Brain pericyte (primary cell): ENCODE measurements around the gene NDUFV1.
"Not testable (repeated sequence)": the region's sequence is repeated elsewhere in the genome, so short reads cannot be mapped to it uniquely, and the experiment has no call there.

Source experiments
- DNase-seq: peaks from one replicate; pipeline ENCODE4 v3.0.0-alpha.2; 2012; ENCODE audit warnings: low read depth, low spot score

The NDUFV1 gene

DNA sequence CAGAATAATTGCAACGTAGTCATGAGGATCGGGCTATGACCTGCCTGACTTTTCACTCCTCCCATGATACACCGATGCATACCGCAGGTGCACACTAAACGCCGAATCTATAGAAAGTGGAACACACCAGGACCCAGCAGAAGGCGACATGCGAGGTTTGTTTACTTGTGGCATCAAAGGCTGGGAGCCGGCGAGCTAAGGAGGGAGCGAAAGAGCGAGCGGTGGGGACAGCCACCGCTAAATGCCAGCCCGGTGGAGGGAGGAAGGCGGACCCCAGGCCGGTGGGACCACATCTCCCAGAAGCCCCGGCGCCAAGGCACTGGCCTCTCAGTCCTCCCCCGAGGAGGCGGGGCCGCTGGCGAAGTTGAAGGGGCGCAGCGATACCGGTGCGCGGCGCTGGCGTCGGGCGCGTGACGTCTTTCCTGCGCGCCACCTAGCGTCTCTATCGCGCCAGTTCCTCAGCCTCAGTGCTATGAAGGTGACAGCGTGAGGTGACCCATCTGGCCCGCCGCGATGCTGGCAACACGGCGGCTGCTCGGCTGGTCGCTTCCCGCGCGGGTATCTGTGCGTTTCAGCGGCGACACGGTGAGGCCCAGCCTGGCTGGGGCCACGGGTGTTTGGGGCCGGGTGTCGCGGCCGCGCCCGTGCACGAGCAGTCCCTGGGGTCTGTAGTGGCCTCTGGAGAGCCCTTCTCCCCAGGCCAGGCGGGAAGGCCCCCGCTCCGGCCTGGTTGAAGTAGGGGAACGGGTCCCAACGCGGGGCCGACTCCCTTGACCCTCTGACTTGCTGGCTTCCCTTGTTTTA lies at the start of gene NDUFV1:
NDUFV1 (plus strand) TSS at position 445 of the 804 bp plus-strand sequence; CDS start at position 514, 69 bp downstream.
- peak; percentile 75 for DNase-seq

- no peak for DNase-seq
Measured at GRCh38 chr11:67558084-67558772, 48.5 kb upstream of the NDUFV1 start.

GRCh38 chr11:67561971-67562619 lies 44.6 kb upstream of the NDUFV1 start:
- no peak for DNase-seq

DNA sequence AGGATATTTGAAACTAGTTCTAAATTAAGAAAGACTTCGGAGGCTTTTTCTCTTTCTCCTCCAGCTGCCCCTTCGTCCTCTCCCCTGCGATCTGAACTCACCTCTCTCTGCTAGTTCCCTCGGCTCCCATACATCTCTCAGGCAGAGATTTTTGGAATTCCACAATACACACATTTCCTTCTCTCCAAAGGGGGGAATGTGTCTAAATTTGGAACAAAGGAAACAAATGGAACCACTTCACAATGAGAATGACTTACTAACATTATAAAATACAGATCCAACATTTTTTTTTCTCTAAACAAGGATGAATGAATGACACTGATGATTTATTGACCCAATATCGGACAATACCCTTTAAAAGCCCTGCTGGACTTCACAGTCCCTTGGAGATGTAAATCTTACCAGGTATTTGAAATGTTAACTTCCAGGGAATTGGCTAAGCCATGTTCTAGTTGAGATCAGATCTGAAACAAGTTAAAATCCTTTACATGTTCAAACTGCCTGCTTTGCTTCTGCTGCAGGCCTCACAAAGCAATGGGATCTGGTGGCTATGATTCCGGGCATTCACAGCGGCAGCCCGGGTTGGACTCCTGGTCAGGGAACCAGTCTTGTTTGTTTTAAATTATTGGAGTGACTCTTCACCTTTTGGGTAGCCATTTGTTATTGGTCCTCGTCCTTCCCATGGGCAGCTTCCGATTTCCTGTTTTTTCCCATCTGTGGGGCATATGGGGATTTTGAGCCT lies 43.6 kb upstream of the NDUFV1 start:
- DNase-seq = no peak

DNA sequence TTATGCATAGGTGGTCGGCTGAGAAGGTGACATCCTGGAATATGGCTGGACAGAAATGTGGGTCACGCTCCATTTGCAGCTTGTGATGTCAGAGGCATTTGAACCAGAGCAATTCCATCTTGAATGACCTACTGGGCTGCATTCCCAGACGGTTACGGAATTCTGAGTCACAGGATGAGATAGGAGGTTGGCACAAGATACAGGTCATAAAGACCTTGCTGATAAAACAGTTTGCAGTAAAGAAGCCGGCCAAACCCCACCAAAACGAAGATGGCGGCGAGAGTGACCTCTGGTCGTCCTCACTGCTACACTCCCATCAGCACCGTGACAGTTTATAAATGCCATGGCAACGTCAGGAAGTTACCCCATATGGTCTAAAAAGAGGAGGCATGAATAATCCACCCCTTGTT lies 43.0 kb upstream of the NDUFV1 start:
- not testable (repeated sequence) for DNase-seq

DNA sequence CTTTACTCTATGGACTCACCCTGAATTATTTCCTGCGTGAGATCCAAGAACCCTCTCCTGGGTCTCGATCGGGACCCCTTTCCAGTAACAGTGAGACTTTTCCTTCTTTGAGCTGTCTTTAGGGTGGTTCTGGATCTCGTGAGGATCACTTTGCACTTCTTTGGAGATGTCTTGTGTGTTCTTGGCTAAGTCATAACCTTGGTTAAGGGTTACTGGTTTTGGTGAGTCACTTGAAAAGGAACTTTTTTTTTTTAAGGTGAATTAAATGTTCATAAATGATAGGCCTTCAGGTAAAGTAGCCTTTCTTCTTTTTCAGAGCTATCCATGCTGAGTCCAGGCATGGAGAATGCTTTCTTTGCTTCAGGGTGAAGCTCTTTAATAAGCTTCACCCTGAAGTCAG lies 42.5 kb upstream of the NDUFV1 start:
- no peak for DNase-seq

- no peak for DNase-seq
Measured at GRCh38 chr11:67571443-67571842, 35.3 kb upstream of the NDUFV1 start.

GRCh38 chr11:67572305-67572704 lies 34.4 kb upstream of the NDUFV1 start:
- DNase-seq = no peak

- DNase-seq = no peak
Measured at GRCh38 chr11:67572747-67573419, 33.9 kb upstream of the NDUFV1 start.

DNA sequence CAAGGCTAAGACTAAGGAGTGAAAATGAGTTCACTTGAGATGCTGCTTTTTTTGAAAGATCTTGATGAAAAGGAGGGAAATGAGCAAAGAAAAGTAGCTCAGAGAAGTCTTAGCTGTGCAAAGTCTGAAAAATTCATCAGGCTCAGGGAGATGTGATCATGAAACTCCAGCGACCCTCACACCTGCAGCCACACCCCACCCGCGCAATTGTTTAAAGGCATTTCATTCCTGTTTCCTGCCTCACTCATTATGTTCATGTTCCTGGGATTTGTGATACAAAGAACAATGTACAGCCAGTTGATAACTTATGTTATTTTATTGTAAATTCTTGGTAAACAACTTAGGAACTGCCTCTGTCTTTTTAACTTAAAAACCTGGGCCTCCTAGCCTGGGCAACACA lies 31.8 kb upstream of the NDUFV1 start:
- no peak for DNase-seq

- DNase-seq = no peak
Measured at GRCh38 chr11:67576735-67577475, 29.8 kb upstream of the NDUFV1 start.

GRCh38 chr11:67577951-67578350 lies 28.8 kb upstream of the NDUFV1 start:
- no peak for DNase-seq

DNA sequence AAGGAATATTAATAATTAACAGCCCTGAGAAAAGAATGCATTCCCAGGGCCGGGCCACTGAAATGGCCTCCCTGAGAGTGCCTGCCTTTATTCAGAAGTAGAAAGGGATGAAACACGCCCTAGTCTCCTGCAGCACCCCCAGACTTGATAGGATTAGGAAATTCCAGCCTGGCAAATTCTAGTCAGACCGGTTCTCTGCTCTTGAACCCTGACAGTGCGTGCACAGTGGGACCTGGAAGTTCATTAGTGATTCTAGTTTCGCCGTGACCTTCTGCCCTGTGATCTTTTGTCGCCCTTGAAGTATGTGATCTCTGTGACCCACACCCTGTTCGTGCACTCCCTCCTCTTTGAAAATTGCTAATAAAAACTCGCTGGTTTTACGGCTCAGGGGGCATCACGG lies 25.3 kb upstream of the NDUFV1 start:
- no peak for DNase-seq

GRCh38 chr11:67582011-67582410 lies 24.7 kb upstream of the NDUFV1 start:
- no peak for DNase-seq

DNA sequence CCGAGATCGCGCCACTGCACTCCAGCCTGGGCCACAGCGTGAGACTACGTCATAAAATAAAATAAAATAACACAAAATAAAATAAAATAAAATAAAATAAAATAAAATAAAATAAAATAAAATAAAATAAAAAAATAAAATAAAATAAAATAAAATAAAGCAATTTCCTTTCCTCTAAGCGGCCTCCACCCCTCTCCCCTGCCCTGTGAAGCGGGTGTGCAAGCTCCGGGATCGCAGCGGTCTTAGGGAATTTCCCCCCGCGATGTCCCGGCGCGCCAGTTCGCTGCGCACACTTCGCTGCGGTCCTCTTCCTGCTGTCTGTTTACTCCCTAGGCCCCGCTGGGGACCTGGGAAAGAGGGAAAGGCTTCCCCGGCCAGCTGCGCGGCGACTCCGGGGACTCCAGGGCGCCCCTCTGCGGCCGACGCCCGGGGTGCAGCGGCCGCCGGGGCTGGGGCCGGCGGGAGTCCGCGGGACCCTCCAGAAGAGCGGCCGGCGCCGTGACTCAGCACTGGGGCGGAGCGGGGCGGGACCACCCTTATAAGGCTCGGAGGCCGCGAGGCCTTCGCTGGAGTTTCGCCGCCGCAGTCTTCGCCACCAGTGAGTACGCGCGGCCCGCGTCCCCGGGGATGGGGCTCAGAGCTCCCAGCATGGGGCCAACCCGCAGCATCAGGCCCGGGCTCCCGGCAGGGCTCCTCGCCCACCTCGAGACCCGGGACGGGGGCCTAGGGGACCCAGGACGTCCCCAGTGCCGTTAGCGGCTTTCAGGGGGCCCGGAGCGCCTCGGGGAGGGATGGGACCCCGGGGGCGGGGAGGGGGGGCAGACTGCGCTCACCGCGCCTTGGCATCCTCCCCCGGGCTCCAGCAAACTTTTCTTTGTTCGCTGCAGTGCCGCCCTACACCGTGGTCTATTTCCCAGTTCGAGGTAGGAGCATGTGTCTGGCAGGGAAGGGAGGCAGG lies 23.2 kb upstream of the NDUFV1 start, which contains the start of gene GSTP1:
GSTP1 (plus strand) TSS at position 566 of the 958 bp plus-strand sequence; CDS start at position 598, 32 bp downstream.
- no peak for DNase-seq

- no peak for DNase-seq
Measured at GRCh38 chr11:67584205-67584880, 22.4 kb upstream of the NDUFV1 start.

DNA sequence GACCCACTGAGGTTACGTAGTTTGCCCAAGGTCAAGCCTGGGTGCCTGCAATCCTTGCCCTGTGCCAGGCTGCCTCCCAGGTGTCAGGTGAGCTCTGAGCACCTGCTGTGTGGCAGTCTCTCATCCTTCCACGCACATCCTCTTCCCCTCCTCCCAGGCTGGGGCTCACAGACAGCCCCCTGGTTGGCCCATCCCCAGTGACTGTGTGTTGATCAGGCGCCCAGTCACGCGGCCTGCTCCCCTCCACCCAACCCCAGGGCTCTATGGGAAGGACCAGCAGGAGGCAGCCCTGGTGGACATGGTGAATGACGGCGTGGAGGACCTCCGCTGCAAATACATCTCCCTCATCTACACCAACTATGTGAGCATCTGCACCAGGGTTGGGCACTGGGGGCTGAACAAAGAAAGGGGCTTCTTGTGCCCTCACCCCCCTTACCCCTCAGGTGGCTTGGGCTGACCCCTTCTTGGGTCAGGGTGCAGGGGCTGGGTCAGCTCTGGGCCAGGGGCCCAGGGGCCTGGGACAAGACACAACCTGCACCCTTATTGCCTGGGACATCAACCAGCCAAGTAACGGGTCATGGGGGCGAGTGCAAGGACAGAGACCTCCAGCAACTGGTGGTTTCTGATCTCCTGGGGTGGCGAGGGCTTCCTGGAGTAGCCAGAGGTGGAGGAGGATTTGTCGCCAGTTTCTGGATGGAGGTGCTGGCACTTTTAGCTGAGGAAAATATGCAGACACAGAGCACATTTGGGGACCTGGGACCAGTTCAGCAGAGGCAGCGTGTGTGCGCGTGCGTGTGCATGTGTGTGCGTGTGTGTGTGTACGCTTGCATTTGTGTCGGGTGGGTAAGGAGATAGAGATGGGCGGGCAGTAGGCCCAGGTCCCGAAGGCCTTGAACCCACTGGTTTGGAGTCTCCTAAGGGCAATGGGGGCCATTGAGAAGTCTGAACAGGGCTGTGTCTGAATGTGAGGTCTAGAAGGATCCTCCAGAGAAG lies 21.6 kb upstream of the NDUFV1 start:
- DNase-seq = no peak
